Ovary (tissue), 9 donors: ENCODE data around the gene XXYLT1. TPM values are rescaled to one million over a fixed set of nuclear protein-coding genes. Genes with fewer than 3 reads are reported as not detected.
A peak's percentile ranks its signal among the peaks of the same experiment; 100 is the strongest.

Source experiments
- DNase-seq, 5 donors: peaks; one replicate each; pipeline ENCODE4 v3.0.0-alpha.2; 2019 to 2020
- H3K27ac ChIP-seq, 2 donors: fragments of 200-600 bp; one replicate each; pipeline versions ENCODE4 v1.5.1 to v1.8.0; 2019 to 2022
- H3K27me3 ChIP-seq: fragments of 200-600 bp; one replicate; pipeline ENCODE4 v1.8.0; 2022
- H3K36me3 ChIP-seq: fragments of 200-600 bp; sonication (generic); one replicate; pipeline ENCODE4 v1.5.1; 2019
- H3K4me1 ChIP-seq: one replicate; pipeline ENCODE4 v1.8.1; 2013; ENCODE audit warnings: mild to moderate bottlenecking, moderate library complexity; ENCODE audit not compliant: insufficient read depth
- H3K4me3 ChIP-seq: fragments of 200-600 bp; sonication (generic); one replicate; pipeline ENCODE4 v1.5.1; 2017
- H3K9me3 ChIP-seq, 2 donors: fragments of 200-600 bp in 1 of 2; sonication (generic) in 1 of 2; one replicate each; pipeline versions ENCODE4 v1.5.1 to v1.8.1; 2013 to 2019; ENCODE audit warnings: mild to moderate bottlenecking in 1 of 2, moderate library complexity in 1 of 2
- CTCF ChIP-seq, 3 donors: fragments of 450-650 bp in 2 of 3; fragments of 200-600 bp in 1 of 3; IDR thresholded peaks; one replicate each; pipeline versions ENCODE4 v1.5.1 to v1.8.0; 2016 to 2022; ENCODE audit warnings: antibody characterized with exemption in 3 of 3, mild to moderate bottlenecking in 1 of 3
- EP300 ChIP-seq: sonication (generic); formaldehyde crosslinking; IDR thresholded peaks from one replicate; pipeline ENCODE4 v1.6.1; 2017; ENCODE audit warnings: antibody characterized with exemption
- POLR2A ChIP-seq: fragments of 450-650 bp; IDR thresholded peaks from one replicate; pipeline ENCODE4 v1.6.1; 2017; ENCODE audit warnings: antibody characterized with exemption, mild to moderate bottlenecking, moderate library complexity
- WGBS, 3 donors: extraction: QIAGEN DNeasy Blood & Tissue Kit in 1 of 3; methylation state at CpG; one replicate each; pipeline versions ENCODE4 v1.1.5 to v1.1.7; 2013 to 2017; 5-methylcytosine and 5-hydroxymethylcytosine counted together
- intact Hi-C, 4 donors: fragments of 100-400 bp; cut with DNase I; formaldehyde crosslinking; loops; one replicate each; pipeline versions ENCODE4 v1.11.0 to v1.15.1; 2022 to 2023
- polyA plus RNA-seq, 2 donors: library from polyadenylated mRNA; stranded (reverse); fragments of 200-250 nt in 1 of 2; fragments of 350-450 nt in 1 of 2; fragmentation: Illumina TruSeq in 1 of 2; extraction: RNeasy Lipid Tissue Mini Kit (QIAGEN cat#74804) in 1 of 2; gene quantifications; one replicate each; pipeline ENCODE4 v1.2.3, GENCODE V29; 2013 to 2014
- total RNA-seq, 7 donors: library from RNA; depleted of rRNA in 2 of 7; stranded (reverse); fragments of >200 nt in 2 of 7; fragmentation: NEBNext Ultra II Directional in 3 of 7; extraction: Animal tissue kit (Norgen Biotek cat#: 25700) in 3 of 7; gene quantifications; one replicate each; pipeline versions ENCODE4 v1.1.0 to v1.2.4, GENCODE V29; 2016 to 2023
- donor health status: DM: no; HTN: no; CAD: no; lungs with moderate emphysema.
- donor health status: DM: no; HTN: no; CAD: no.
- donor health status: Bipolar disorder and iron deficiency.
- donor health status: DM: yes; HTN: yes; CAD: no.
- donor health status: DM: no; HTN: no; CAD: no.
- donor health status: DM: yes; HTN: yes; CAD: no.

The XXYLT1 gene
- total and polyA plus RNA-seq, 9 donors = 5.6 to 13.6 (median 10.2) TPM

DNA sequence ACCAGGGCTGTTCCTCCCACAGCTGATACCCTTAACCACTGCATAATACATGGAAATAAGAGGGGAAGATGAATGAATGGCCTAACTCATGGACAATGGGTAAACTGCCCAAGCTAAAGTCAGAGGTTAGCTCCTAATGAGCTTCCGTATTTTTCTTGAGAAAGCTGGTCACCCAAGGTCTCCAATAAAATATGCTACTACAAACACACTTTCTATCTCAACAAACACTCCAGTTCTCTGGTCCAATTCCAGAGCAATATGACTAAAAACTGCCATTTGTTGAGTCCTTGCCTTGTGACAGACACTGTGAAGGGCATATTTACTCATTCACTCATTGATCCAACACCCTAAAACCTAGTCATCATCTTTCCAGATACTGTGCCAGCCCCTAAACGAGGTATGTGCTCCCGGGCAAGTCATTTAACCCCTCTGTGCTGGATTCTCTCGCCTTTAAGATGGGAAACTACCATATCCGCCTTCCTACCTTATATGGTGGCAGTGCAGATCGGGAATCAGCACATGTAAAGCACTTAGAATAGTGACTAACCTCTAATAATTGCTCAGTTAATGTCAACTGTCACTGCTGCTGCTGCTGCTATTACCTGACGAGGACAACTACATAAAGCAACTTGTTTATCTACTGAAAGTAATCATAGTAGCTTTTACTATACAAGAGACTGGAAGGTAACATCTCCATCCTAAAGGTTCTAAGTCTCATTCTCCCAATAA lies 89.1 kb downstream of the XXYLT1 start:
- no peak for TF ChIP-seq CTCF (IDR thresholded peaks at IDR 0.05)
- Histone ChIP-seq H3K36me3 (no peaks in the 10 kb centered on the region), H3K9me3 (no peaks in the 10 kb centered on the region), H3K4me3 (no peak overlapping the region), H3K27me3 (no peaks in the 10 kb centered on the region), H3K4me1 (peaks cover 10% of the 10 kb centered on the region), H3K27ac (no peak overlapping the region)
- WGBS, 3 donors = 54 to 69% (median 61%) methylated on average over 7 of the region's 7 CpGs
- no peak for DNase-seq
- intact Hi-C loops = no loop called here

DNA sequence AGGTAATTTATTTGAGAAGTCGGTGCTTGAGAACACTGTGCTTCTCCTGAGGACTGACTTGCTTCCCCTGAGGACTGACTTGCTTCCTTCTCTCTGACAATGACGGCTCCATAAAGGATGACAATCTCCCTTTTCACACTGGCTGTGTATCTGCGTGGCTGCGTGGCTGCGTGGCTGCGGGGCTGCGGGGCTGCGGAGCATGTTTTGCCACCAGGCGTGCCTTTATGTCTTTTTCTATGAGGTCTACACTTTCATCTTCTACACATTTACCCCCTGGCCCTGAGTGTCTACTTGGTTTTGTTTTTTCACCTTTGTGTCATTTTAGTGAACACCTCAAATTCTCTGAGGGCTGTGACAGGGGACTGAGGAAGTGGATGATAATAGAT lies 89.9 kb downstream of the XXYLT1 start:
- peaks cover 10% of the 10 kb centered on the region for H3K4me1 ChIP-seq
- intact Hi-C loops = no loop called here

GRCh38 chr3:195180490-195181112 lies 90.4 kb downstream of the XXYLT1 start:
- H3K4me1 ChIP-seq = peaks cover 10% of the 10 kb centered on the region
- no peak overlapping the region for H3K27ac ChIP-seq
- H3K9me3 ChIP-seq = no peaks in the 10 kb centered on the region
- H3K4me3 ChIP-seq = no peak overlapping the region
- no peak for TF ChIP-seq EP300
- no peak for TF ChIP-seq CTCF (IDR thresholded peaks at IDR 0.05)
- TF ChIP-seq POLR2A = no peak
- H3K36me3 ChIP-seq = no peaks in the 10 kb centered on the region
- H3K27me3 ChIP-seq = no peaks in the 10 kb centered on the region
- DNase-seq = no peak
- 83 to 89% (median 87%) methylated on average over 17 of the region's 17 CpGs for WGBS, 3 donors
- intact Hi-C loops = no loop called here

More for the DNA sequence above, 89.9 kb downstream of the XXYLT1 start:
- H3K9me3 ChIP-seq = no peaks in the 10 kb centered on the region
- H3K27ac ChIP-seq = no peak overlapping the region
- DNase-seq = no peak
- H3K4me3 ChIP-seq = no peak overlapping the region
- H3K36me3 ChIP-seq = no peaks in the 10 kb centered on the region
- 93 to 98% (median 97%) methylated on average over 9 of the region's 9 CpGs for WGBS, 3 donors
- TF ChIP-seq EP300 (no peak), POLR2A (no peak), CTCF (IDR thresholded peaks at IDR 0.05) (no peak)
- H3K27me3 ChIP-seq = no peaks in the 10 kb centered on the region

- H3K9me3 ChIP-seq = no peaks in the 10 kb centered on the region
- H3K4me3 ChIP-seq = no peak overlapping the region
- no peak for TF ChIP-seq CTCF (IDR thresholded peaks at IDR 0.05)
- TF ChIP-seq POLR2A = no peak
- TF ChIP-seq EP300 = no peak
- H3K36me3 ChIP-seq = no peaks in the 10 kb centered on the region
- DNase-seq = peak in 1 of 5 donors; percentile 30
- 70 to 76% (median 76%) methylated on average over 24 of the region's 24 CpGs for WGBS, 3 donors
- H3K27ac ChIP-seq = no peak overlapping the region
- intact Hi-C loops = no loop called here
- H3K4me1 ChIP-seq = peaks cover 10% of the 10 kb centered on the region
- H3K27me3 ChIP-seq = no peaks in the 10 kb centered on the region
These were observed 91.0 kb downstream of the XXYLT1 start for GRCh38 chr3:195179776-195180489.
